GM10847 (cell line): Measurements from ENCODE around the gene GREB1.

Source experiments
- POLR2A ChIP-seq: IDR thresholded peaks from 2 replicates; pipeline ENCODE4 v1.6.1; 2011; ENCODE audit not compliant: insufficient read length; ENCODE audit errors: extremely low read depth

GREB1 gene

GRCh38 chr2:11684894-11685460, 151.1 kb downstream of the GREB1 start:
- TF ChIP-seq POLR2A = no peak

- TF ChIP-seq POLR2A = no peak
These were observed 152.1 kb downstream of the GREB1 start for GRCh38 chr2:11685906-11686470.

- no peak for TF ChIP-seq POLR2A
These were observed 153.9 kb downstream of the GREB1 start for GRCh38 chr2:11687736-11688135.

- TF ChIP-seq POLR2A = no peak
These were observed 154.6 kb downstream of the GREB1 start for GRCh38 chr2:11688222-11689069.

GRCh38 chr2:11691076-11691660, 157.3 kb downstream of the GREB1 start:
- no peak for TF ChIP-seq POLR2A
